Measurements from ENCODE around the gene ADCY2.

DNA sequence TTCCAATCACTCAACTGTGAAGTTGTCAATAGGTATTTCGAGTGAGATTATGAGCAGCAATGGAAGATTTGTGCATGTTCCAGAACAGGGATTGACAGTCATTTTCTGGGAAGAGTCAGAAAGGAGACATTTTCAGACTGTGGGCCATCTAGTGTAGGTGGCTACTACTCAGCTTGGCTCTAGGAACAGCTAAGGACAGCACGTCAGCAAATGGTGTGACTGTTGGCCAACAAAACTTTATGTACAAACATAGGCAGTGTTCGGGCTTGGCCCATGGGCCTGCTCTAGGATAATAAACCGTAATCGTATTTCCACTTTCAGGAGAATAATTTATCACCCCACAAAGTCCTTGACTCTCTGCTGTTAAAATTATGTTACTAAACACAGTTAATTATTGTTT is 143.6 kb downstream of the ADCY2 start:
- TF ChIP-seq, protein P1, sequence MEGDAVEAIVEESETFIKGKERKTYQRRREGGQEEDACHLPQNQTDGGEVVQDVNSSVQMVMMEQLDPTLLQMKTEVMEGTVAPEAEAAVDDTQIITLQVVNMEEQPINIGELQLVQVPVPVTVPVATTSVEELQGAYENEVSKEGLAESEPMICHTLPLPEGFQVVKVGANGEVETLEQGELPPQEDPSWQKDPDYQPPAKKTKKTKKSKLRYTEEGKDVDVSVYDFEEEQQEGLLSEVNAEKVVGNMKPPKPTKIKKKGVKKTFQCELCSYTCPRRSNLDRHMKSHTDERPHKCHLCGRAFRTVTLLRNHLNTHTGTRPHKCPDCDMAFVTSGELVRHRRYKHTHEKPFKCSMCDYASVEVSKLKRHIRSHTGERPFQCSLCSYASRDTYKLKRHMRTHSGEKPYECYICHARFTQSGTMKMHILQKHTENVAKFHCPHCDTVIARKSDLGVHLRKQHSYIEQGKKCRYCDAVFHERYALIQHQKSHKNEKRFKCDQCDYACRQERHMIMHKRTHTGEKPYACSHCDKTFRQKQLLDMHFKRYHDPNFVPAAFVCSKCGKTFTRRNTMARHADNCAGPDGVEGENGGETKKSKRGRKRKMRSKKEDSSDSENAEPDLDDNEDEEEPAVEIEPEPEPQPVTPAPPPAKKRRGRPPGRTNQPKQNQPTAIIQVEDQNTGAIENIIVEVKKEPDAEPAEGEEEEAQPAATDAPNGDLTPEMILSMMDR (IDR thresholded peaks at IDR 0.05; ENCODE audit: low read depth, low read length, poor library complexity, severe bottlenecking): no peak
- TF ChIP-seq EZH2phosphoT487 (IDR thresholded peaks at IDR 0.05; ENCODE audit: borderline replicate concordance, low read length): no peak

All from DOHH2 (cell line).